GM12878 (cell line): Measurements from ENCODE around the gene SMOC1.

ENCODE experiments used
- BCLAF1 ChIP-seq: fragments of 450-650 bp; IDR thresholded peaks from 2 replicates; pipeline ENCODE4 v1.6.1; 2017; ENCODE audit warnings: antibody characterized with exemption, mild to moderate bottlenecking, moderate library complexity
- BHLHE40 ChIP-seq, 2 experiments: fragments of 450-650 bp in 1 of 2; IDR thresholded peaks; 2 replicates each; pipeline ENCODE4 v1.6.1; 2011 to 2017; ENCODE audit warnings: low read depth in 2 of 2, borderline replicate concordance in 1 of 2, improper control_type of control experiment in 1 of 2, low read length in 1 of 2, mild to moderate bottlenecking in 1 of 2
- CTCF ChIP-seq, 3 experiments: IDR thresholded peaks in 2 of 3; conservative IDR thresholded peaks in 1 of 3; 2 replicates each; pipeline ENCODE4 v1.5.1; 2011; ENCODE audit warnings: low read depth in 3 of 3, low read length in 3 of 3, mild to moderate bottlenecking in 3 of 3, control low read depth in 2 of 3, moderate library complexity in 2 of 3, inconsistent platforms in 1 of 3, mixed read lengths in 1 of 3; ENCODE audit not compliant: control insufficient read depth in 2 of 3, insufficient read depth in 1 of 3; ENCODE audit errors: extremely low read depth in 1 of 3
- E2F4 ChIP-seq: IDR thresholded peaks from 2 replicates; pipeline ENCODE4 v1.6.1; 2012; ENCODE audit warnings: low read depth, low read length, improper control_type of control experiment
- ELK1 ChIP-seq: IDR thresholded peaks from 2 replicates; pipeline ENCODE4 v1.6.1; 2012; ENCODE audit warnings: low read depth, low read length, improper control_type of control experiment
- FOXK2 ChIP-seq: fragments of 450-650 bp; IDR thresholded peaks from 2 replicates; pipeline ENCODE4 v1.6.1; 2017; ENCODE audit warnings: mild to moderate bottlenecking, moderate library complexity
- MYC ChIP-seq: IDR thresholded peaks from 2 replicates; pipeline ENCODE4 v1.6.1; 2011; ENCODE audit warnings: mild to moderate bottlenecking, low read length, moderate library complexity, inconsistent platforms; ENCODE audit not compliant: insufficient read depth, insufficient replicate concordance, insufficient read length, severe bottlenecking
- POLR2A ChIP-seq: IDR thresholded peaks from 2 replicates; pipeline ENCODE4 v1.6.1; 2011; ENCODE audit warnings: low read depth, mild to moderate bottlenecking, low read length
- PRDM15 ChIP-seq: fragments of 450-650 bp; formaldehyde crosslinking; IDR thresholded peaks from 2 replicates; pipeline ENCODE4 v1.4.0; 2020; ENCODE audit warnings: mild to moderate bottlenecking, moderate library complexity
- RAD21 ChIP-seq: IDR thresholded peaks from 2 replicates; pipeline ENCODE4 v1.6.1; 2011; ENCODE audit warnings: mild to moderate bottlenecking, low read depth, low read length, moderate library complexity; ENCODE audit not compliant: insufficient read depth
- RB1 ChIP-seq: fragments of 450-650 bp; formaldehyde crosslinking; IDR thresholded peaks from 2 replicates; pipeline ENCODE4 v1.6.1; 2017; ENCODE audit warnings: mild to moderate bottlenecking, borderline replicate concordance
- RCOR1 ChIP-seq: conservative IDR thresholded peaks from 2 replicates; pipeline ENCODE4 v1.6.1; 2012; ENCODE audit warnings: low read depth, low read length, improper control_type of control experiment
- ZNF24 ChIP-seq: fragments of 450-650 bp; IDR thresholded peaks from 2 replicates; pipeline ENCODE4 v1.6.1; 2017; ENCODE audit warnings: antibody characterized with exemption, mild to moderate bottlenecking
- ZZZ3 ChIP-seq: IDR thresholded peaks from 2 replicates; pipeline ENCODE4 v1.6.1; 2011; ENCODE audit warnings: low read depth; ENCODE audit not compliant: control insufficient read depth, insufficient read length

- TF ChIP-seq FOXK2, result no peak
- TF ChIP-seq ZNF24, result no peak
- no peak for TF ChIP-seq MYC
- no peak for TF ChIP-seq RAD21
- TF ChIP-seq ELK1, result no peak
- TF ChIP-seq POLR2A, result no peak
- no peak for TF ChIP-seq BCLAF1
- TF ChIP-seq CTCF (IDR thresholded peaks at IDR 0.05 in 2 of 3, conservative IDR thresholded peaks at IDR 0.05 in 1 of 3; ENCODE audit: control insufficient read depth in 2 of 3, extremely low read depth in 1 of 3, insufficient read depth in 1 of 3, low read depth in 3 of 3, low read length in 3 of 3), result no peak
- no peak for TF ChIP-seq E2F4
- no peak for TF ChIP-seq BHLHE40 (IDR thresholded peaks at IDR 0.05; ENCODE audit: borderline replicate concordance in 1 of 2, low read depth in 2 of 2, low read length in 1 of 2)
- TF ChIP-seq RB1, result no peak
- no peak for TF ChIP-seq PRDM15 (CRISPR knock-in tag)
- TF ChIP-seq ZZZ3, result no peak
- no peak for TF ChIP-seq RCOR1
These were observed 114.8 kb downstream of the SMOC1 start for GRCh38 chr14:69994002-69994401.
